8988T (cell line): ENCODE data around the gene C18orf63.

ENCODE experiments used
- DNase-seq: peaks from one replicate; pipeline ENCODE4 v3.0.0; 2011

The C18orf63 gene

GRCh38 chr18:74331404-74331803 is 15.8 kb downstream of the C18orf63 start:
- DNase-seq = no peak

DNA sequence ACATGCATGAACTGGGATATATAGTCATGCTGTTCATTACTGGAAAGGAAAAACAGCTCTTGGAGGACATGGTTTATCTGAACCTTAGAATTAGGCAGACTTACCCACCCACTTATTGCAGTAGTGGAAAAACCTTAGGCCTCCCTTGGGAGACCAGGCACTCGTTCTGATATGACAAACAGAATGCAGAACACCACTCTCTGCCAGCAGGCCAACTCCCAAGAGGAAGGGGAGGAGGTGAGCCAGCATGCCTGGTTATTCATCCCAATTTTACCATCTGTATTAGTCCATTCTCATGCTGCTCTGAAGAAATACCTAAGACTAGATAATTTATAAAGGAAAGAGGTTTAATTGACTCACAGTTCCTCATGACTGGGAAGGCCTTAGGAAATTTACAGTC is 17.5 kb downstream of the C18orf63 start:
- DNase-seq = no peak

- no peak for DNase-seq
Measured at GRCh38 chr18:74334242-74334893, 18.7 kb downstream of the C18orf63 start.

GRCh38 chr18:74336656-74337055 is 21.0 kb downstream of the C18orf63 start:
- no peak for DNase-seq

- no peak for DNase-seq
Measured at GRCh38 chr18:74337155-74337911, 21.7 kb downstream of the C18orf63 start.

GRCh38 chr18:74337912-74338309 is 22.3 kb downstream of the C18orf63 start:
- no peak for DNase-seq

DNA sequence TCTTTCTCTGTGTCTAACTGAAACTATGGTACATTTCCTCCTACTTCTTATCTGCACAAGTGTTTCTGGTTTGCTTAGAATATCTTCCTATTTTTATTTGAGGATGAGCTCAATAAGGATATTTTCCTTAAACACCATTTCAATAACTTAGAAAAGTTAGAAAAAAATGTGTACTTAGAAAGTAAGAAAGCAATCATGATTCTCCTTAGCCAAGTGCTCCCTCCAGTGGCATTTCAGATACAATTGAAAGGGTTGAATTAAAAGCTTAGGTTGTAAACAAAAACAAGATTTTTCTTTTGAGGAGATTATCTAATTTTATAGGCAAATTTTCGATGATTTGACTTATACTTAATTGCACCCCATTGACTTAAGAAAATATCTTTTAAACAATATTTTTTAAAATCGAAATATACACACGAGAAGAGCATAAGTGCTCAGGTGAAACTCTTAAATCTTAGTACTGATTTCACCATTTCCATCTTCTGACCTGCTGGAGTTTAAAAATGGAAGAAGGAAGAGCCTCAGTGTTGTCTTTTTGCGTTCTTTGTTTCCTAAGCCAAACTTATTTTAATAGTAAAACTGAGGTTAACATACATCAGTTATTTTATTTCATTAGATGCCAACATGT is 26.9 kb downstream of the C18orf63 start:
- no peak for DNase-seq

GRCh38 chr18:74346206-74346605 is 30.6 kb downstream of the C18orf63 start:
- no peak for DNase-seq

DNA sequence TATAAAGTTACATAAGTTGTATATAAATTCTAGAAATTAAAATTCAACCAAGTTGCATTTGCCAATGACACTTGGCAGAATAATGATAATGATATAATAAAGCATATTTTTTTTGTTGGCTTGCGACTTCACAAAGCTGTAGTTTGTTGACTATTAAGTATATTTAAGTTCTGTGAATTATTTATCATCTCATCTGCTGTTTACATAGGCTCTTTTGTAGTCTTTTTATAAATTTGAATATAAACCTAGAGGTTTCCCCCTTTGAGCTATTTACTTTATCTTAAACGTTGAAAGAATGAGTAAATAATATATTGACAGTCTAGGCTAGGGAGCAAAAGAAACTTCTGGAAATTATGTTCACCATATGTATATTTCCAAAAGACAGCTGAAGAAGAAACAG is 32.9 kb downstream of the C18orf63 start:
- DNase-seq = no peak

DNA sequence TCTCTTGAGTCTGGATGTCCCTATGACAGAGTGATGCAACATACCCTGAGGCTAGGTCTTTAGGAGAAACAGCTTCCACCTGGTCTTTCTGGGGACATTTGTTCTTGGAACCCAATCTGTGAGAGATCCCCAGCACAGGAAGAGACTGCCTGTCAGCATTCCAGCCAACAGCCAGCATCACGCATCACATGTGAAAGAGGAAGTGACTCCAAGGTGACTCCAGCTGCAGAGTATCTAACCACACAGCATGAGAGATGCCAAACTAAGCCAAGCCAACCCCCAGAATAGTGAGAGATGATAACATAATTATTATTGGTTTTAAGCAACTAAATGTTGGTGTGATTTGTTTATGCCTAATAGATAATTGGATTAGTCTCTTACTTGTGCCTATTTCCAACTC is 35.7 kb downstream of the C18orf63 start:
- no peak for DNase-seq

- DNase-seq = no peak
Measured at GRCh38 chr18:74353169-74353775, 37.6 kb downstream of the C18orf63 start.

GRCh38 chr18:74356959-74357358 is 41.3 kb downstream of the C18orf63 start:
- DNase-seq = no peak

GRCh38 chr18:74360852-74361655 is 45.4 kb downstream of the C18orf63 start:
- no peak for DNase-seq

DNA sequence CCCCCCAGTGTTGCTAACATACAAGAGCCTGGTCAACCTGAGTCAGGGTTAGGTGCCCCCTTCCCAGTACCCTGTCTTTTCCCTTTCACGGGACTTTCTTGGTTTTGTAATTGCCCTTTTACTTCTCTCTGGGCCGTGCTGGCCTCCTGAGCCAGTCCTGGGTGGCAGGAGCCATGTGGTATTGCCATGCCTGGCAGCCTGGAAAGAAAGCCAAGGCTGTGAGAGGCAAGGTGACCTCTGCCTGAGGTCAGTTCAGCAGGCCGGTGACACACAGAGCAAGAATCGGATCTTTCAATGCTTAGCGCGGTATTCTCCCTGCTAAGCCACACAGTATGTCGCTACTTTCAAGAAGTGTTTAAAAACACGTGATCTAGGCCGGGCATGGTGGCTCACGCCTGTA is 52.3 kb downstream of the C18orf63 start:
- no peak for DNase-seq

DNA sequence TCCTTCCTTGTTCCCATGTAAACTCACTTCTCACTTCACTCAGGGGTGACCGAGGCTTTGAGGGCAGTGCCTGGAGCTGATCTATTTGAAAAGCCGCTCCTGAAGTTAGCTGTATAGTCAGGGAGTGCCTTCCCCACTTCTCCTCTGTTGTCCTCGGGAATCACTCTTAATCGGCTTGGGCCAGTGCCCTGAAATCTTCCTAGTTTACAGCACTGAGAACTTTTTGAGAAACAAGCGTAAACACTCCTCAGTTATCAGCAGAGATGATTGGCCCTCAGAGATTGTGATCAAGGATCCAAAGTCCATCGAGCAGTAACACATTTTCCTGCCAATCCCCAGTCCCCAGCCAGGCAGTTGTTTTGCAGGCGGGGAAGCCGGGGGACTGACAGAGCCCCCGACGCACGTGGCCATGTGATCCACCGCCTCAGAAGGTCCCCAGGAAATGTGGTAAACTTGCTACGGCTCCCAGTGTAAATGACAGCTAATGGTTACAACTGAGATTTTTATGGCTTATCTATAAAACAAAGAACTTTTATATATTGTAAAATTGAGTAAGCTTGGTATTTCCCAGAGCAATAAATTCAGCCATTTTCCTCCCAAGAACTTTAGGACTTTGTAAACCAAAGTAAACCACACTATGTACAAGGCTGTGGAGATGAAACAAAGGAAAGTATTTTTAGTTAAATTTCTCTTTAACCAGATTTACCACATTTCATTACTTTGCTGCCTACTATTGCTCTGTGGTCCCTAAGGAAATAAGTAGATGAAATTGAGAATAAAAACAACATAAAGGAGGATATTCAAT is 53.5 kb downstream of the C18orf63 start:
- DNase-seq = no peak

DNA sequence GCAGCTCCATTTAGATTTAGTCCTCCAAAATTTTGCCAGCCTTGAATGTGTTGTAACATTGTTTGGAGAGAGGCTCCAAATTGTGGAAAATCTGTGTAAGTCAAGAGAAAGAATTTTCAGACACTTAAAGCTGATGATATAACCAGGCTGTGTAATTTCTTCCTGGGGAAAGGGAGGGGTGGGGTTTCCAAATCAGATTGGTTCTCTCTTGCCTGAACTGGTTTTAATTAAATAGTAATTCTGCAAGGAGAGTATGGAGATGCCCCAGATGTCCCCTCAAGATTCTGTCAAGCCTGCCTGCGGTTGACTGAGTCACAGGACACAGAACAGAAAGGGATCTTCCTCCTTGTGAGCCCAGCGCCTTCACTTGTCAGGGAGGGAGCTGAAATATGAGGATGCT is 54.5 kb downstream of the C18orf63 start:
- DNase-seq = no peak

DNA sequence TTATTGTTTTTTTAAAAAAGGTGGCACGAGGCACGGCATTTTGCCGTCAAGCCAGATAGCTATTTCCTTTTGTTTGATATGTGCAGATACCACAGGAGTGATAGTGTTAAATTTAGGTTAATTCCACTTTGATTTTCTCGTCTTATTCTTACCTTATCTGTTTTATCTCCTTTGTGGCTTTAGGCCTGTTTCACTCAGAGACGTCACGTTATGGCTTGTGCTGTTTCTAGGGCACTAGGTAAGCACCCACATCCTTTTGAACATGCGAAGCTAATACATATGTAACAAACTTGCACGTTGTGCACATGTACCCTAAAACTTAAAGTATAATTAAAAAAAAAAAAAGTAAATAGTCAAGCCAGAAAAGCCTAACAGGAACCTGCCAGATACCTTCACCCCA is 57.8 kb downstream of the C18orf63 start:
- DNase-seq = no peak

DNA sequence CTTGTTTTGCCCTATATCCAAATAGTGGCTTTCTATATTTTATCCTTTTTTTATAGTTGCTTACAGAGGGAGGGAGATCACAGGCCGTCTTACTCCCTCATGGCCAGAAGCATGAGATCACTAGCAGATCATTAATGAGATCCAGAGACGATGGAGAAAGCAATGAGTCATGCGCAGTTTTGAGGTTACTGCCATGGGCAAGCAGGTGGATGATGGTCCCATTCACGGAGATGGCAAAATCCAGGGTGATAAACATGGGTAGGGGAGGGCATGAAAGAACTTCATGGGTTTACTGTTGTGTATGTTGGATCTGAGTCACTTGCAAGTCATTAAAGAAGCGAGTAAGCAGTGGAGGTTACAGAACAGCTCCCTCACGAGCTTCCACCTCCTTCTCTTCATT is 60.4 kb downstream of the C18orf63 start:
- no peak for DNase-seq

GRCh38 chr18:74376523-74376922 is 60.9 kb downstream of the C18orf63 start:
- no peak for DNase-seq

GRCh38 chr18:74377776-74378175 is 62.1 kb downstream of the C18orf63 start:
- DNase-seq = no peak

DNA sequence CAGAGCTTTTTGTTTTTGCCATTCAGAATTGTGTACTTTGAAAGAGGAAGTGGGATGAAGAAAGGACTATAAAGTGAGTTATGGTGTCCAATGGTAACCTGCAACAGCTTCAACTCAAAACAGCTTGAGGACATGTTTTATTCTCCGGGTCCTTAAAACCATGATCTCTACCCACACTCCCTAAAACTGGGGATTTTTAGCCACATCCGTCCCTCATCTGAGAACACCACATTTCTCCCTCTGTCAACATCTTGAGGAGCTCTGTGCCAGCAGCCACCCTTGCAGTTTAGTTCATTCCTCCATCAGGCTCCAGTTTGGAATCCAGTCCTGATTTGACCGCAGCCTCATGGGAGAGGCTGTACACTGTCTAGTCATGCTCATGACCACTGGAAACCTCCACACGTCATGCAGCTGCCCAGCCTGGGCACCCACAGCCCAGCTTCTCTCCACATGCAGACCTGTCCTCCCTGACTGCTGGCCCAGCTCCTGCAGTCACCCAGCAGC is 62.6 kb downstream of the C18orf63 start:
- DNase-seq = no peak

DNA sequence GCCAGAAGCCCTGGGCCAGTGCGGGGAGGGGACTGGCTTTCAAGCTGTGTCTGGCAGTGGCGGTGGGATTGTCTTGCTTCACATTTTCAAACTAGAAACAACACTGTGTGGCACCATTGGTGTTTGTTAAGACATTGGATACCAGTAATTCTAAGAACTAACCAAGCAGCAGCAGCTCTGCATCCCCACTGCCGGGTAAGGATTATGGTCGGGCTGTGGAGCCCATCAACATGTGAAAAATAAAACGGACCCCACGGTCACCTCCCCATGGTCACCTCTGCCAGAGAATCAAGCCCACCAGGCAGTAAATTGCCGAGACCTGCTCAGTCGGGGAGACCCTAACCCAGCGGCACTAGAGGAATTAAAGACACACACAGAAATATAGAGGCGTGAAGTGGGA is 65.3 kb downstream of the C18orf63 start:
- DNase-seq = no peak
